HK-2 (cell line): ENCODE measurements around the gene PTPRG.

Source experiments
- DNase-seq: peaks from one replicate; pipeline ENCODE4 v3.0.0-alpha.2; 2018; ENCODE audit not compliant: unreplicated experiment

PTPRG gene

GRCh38 chr3:61562721-61563312, 1.4 kb downstream of the PTPRG start:
- peak; percentile 56 for DNase-seq

- DNase-seq: peak; percentile 33
Observed at GRCh38 chr3:61563313-61564271, 2.2 kb downstream of the PTPRG start.

GRCh38 chr3:61564395-61565059, 3.2 kb downstream of the PTPRG start:
- peak; percentile 83 for DNase-seq

GRCh38 chr3:61565569-61565968, 4.2 kb downstream of the PTPRG start:
- DNase-seq: no peak

GRCh38 chr3:61568127-61568526, 6.8 kb downstream of the PTPRG start:
- DNase-seq: no peak

- no peak for DNase-seq
Observed at GRCh38 chr3:61569856-61570580, 8.6 kb downstream of the PTPRG start.

GRCh38 chr3:61570813-61571212, 9.4 kb downstream of the PTPRG start:
- DNase-seq: no peak

GRCh38 chr3:61571516-61572336, 10.4 kb downstream of the PTPRG start:
- no peak for DNase-seq

GRCh38 chr3:61572879-61573278, 11.5 kb downstream of the PTPRG start:
- no peak for DNase-seq

GRCh38 chr3:61573441-61573840, 12.1 kb downstream of the PTPRG start:
- no peak for DNase-seq

GRCh38 chr3:61574854-61575253, 13.5 kb downstream of the PTPRG start:
- peak; percentile 30 for DNase-seq

- DNase-seq: no peak
Observed at GRCh38 chr3:61575893-61576292, 14.5 kb downstream of the PTPRG start.

- no peak for DNase-seq
Observed at GRCh38 chr3:61577760-61578159, 16.4 kb downstream of the PTPRG start.

GRCh38 chr3:61578667-61579367, 17.4 kb downstream of the PTPRG start:
- no peak for DNase-seq

GRCh38 chr3:61579685-61580084, 18.3 kb downstream of the PTPRG start:
- no peak for DNase-seq

- no peak for DNase-seq
Observed at GRCh38 chr3:61580982-61581643, 19.7 kb downstream of the PTPRG start.

- no peak for DNase-seq
Observed at GRCh38 chr3:61582287-61582686, 20.9 kb downstream of the PTPRG start.

GRCh38 chr3:61582846-61583245, 21.5 kb downstream of the PTPRG start:
- no peak for DNase-seq

- DNase-seq: no peak
Observed at GRCh38 chr3:61583890-61584875, 22.8 kb downstream of the PTPRG start.
